ENCODE data around the gene FXYD4.
"Not testable (repeated sequence)": the region's sequence is repeated elsewhere in the genome, so short reads cannot be mapped to it uniquely, and the experiment has no call there.

FXYD4 gene

DNA sequence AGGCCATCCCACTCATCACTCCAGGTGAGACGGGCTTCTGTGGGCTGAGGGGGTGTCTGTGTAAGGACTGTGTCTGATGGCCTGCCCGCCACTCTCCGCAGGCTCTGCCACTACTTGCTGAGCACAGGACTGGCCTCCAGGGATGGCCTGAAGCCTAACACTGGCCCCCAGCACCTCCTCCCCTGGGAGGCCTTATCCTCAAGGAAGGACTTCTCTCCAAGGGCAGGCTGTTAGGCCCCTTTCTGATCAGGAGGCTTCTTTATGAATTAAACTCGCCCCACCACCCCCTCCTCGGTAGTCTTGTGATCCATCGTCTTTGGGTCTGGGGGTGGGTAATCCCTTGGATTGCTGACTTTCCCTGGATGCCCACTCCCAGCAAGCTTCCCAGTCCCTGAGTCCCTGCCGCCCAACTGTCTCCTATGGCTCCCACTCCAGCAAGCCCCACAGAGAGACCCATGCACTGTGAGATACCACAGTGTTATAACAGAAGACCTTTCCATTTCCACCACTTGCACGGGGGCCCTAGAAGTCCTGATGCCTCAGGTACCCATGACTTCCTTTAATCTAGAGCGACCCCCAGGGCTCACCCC lies 4.7 kb downstream of the FXYD4 start:
- no peak for DNase-seq (ENCODE audit: low spot score)

DNA sequence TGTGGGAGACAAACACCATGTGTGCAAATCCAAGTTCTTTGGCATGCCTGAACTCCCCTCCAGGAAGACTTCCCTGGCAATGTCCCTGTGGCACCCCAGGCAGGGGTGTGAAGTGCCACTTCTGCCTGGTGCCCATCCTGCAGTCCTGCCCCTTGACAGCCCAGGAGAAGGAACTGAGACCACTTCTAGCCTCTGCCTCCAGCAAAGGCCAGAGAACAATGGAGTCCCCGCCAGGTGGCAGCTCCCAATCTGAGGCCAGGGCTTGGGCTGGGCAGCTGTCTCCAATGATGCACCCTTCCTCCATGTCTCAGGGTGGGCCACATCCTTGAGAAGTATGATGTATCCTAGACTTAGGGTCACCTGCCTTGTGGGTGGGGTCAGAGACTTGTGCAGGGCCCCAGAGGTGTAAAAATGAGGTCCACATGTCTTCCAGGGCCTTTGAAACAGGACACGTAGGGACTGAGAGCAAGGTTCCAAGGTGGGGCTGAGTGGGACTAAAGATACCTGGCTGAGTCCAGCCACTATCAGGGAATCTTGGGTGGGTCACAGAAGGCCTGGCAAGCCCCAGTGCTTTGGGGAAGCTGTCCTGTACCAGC lies 5.5 kb downstream of the FXYD4 start:
- DNase-seq (ENCODE audit: low spot score) = no peak

DNA sequence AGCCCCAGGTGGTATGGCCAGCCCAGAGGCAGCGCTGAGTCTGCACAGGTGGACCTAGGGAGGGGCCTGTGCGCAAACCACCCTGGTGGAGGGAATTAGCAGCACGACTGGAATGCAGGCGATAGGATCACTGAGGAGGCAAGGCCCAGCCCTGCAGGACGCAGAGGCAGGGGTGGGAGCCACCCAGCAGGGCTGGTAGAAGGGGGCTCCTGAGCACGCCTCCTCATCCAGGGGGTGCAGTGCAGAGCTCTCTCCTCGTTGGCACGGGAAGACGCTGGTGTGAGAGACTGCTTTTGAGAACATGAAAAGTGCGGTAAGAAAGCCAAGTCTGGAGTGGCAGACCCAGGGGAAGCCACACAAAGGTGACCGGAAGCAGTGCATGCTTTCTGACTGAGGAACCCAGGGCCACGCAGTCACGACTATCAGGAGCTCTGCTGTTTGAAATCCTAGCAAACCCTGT lies 6.0 kb downstream of the FXYD4 start:
- peak; percentile 33 for DNase-seq (ENCODE audit: low spot score)

DNA sequence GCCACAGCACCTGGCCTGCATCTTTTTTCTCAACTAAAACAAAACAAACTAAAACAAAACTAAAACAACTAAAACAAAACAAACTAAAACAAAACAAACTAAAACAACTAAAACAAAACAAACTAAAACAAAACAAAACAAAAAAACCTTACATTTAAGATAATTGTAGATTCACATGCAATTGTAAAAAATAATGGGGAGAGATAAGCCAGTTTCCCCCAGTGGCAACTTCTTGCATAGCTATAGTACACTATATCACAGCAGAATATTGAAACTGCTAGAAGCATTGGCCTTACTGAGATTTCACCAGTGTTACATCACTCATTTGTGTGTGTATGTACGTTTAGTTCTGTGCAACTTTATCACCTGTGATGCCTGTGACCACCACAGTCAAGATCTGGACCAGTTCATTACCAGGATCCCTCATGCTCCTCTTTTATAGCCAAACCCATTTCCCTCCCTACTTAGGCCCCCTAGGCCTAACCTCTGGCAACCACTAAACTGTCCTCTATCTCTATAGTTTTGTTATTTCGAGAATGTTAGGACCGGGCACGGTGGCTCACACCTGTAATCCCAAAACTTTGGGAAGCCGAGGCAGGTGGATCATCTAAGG lies 9.3 kb downstream of the FXYD4 start:
- no peak for DNase-seq (ENCODE audit: low spot score)

DNA sequence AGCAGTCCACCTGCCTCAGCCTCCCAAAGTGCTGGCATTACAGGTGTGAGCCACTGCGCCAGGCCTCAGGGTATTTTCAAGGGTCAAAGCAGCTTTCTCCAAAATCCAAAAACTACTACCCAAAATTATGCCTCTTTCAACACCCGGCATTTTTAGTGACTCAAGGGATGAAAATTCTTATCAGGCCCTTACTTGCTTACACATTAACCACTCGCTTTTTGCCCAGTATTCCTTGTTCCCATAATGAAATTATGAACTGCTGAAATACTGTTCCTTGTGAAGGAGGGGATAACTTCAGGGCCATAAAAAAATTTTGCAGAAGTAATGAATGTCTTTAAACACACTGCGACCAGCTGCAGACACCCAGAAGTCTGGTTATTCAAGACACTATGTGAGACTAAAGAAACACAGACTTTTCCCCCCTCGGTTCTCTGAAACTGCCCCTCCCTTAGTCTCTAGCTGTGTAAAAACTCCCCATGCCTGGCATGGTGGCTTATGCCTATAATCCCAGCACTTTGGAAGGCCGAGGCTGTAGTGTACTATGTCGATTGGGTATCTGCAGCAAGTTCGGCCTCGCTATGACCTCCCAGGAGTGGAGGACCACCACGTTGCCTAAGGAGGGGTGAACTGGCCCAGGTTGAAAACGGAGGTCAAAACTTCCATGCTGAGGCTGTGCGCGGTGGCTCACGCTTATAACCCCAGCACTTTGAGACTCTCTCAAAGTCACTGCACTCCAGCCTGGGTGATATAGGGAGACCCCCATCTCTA lies 12.0 kb downstream of the FXYD4 start:
- peak; percentile 49 for DNase-seq (ENCODE audit: low spot score)

DNA sequence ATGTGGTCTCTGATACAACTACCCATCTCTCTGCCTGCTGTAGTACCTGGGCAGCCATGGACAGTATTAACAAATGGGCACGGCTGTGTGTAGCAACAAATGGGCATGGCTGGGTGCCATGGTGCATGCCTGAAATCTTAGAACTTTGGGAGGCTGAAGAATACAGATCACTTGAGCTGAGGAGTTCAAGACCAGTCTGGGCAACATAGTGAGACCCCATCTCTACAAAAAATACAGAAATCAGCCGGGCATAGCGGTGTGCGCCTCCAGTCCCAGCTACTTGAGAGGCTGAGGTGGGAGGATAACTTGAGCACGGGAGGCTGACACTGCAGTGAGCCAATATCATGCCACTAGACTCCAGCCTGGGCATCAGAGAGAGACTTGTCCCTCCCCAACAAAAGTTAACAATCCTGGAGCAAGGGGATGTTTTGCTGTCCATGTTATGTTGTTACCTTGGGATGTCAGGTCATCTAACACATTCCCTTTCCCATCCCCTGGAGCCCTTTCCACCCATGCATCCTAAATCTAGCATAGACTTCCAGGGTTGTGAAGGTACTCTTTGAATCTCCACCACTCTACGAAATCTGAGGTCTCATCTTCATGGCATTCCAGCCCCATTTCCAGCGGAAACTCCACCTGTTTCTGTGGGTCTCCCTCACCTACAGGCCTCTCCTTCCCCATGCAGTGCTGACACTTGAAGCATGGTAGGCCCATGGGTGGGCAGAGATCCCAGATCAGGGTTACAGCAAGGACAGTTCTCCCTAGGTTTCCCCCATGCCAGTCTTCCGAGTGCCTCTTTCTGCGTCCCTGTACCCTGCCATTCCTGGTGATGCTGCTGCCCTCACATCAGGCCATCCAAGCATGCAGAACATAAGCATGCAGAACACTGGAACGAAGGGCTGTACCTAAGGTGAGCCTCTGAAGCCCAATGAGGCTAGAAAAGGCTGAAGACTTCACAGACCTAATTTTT lies 13.1 kb downstream of the FXYD4 start:
- no peak for DNase-seq (ENCODE audit: low spot score)

DNA sequence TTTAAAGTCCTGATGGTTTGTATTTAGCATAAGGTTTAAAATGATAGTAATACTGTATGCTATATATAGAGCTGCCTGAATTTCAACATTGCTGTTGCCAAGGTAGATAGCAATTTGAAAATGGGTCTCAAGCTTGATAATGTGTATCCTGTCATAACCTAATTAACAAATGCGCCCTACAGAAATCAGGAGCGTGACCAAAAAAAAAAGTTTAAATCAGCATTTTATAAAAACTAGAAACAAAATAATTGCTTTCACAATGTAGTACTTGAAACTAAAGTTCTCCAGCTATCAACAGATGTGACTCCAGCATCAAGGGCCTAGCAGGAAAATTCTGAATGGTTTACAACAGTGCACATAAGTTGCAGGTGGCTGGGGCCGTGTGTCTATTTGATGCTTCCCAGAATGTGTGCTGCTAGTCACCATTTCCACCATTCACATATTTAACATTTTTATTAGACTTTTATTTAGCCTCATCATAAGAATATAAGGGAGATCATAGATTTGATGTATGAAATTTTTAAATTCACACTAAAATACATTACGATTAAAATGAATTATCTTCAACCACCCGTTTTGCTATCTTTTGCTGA lies 14.1 kb downstream of the FXYD4 start:
- no peak for DNase-seq (ENCODE audit: low spot score)

DNA sequence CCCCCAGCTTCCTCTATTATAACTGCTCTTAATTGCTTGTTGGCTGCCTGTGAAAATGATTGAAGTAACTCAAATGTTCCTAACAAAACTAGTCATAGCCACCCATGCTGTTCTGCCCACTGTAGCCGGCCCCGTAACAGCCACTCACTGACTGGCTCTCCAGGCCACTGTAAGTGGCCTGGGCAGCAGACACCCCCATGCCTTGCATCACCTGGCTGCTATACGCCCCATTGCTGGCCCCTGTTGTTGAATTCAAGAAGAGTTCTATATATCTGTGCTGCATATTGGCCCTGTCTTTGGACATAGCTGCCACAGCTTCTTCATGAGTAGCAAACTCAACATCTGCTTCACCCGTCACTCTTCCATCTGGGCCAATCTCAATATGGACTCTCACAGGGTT lies 15.1 kb downstream of the FXYD4 start:
- DNase-seq (ENCODE audit: low spot score) = no peak

DNA sequence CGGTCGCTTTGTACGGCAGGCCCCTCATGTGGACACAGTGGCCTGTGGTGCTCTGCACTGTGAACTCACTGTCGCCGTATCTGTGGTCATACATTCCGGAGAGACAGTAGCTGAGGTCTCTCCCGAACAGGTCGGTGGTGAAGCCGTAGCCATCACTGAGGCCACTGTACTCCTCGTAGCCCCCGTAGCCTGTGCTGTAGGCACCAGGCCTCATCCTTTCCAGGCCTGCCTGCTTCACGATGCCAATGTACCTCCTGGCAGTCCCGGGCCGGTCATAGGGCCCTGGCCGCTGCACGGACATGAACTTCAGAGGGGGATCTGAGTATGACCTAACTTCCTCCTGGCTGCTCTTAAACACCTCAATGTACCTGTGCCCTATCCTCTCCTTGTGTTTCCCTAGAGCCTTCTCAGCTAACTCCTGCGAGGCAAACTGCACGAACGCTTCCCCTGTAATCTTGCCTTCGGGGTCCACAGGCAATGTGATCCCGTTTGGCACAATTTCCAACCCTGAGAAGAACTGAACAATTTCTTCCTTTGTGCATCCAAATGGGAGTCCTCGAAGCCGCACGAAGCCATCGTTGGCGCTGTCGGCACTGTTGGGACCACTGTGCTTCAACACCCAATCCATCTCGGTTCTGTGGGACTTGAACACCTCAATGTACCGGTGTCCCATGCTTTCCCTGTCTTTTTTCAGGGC lies 15.7 kb downstream of the FXYD4 start:
- no peak for DNase-seq (ENCODE audit: low spot score)

DNA sequence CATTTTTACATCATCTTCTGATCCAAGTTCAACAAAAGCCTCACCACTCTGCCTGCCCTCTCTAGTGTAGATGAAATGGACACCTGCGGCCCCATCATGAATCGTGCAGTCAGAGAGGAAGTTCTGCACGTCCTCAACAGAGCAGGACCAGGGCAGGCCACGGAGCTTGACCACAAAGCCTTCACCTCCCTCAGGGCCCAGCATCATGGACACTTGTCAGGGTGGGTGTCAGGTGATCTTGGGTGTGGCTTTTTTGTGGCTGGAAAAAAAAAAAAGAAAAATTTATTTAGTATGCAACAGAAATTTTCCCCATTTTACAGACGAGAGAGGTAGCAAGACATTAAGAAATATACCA lies 16.2 kb downstream of the FXYD4 start:
- no peak for DNase-seq (ENCODE audit: low spot score)

DNA sequence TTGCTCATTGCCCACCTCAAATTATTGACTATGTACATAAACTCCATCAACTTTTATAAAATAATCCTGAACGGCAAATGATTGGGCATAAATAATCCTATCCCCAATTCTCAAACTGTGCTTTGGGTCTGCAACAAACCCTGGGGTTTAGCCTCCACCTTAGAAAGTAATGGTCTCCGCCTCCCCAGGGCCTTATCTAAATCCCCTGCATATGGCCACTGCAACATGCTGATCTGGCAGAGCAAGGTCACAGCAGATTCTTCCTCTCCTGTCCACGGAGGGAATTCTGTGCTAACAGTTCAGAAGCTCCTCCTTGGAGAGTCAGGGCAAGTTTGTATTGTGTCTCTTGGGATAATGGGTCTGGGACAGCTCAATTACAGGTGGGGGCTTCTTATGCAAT lies 18.4 kb downstream of the FXYD4 start:
- DNase-seq (ENCODE audit: low spot score) = no peak

DNA sequence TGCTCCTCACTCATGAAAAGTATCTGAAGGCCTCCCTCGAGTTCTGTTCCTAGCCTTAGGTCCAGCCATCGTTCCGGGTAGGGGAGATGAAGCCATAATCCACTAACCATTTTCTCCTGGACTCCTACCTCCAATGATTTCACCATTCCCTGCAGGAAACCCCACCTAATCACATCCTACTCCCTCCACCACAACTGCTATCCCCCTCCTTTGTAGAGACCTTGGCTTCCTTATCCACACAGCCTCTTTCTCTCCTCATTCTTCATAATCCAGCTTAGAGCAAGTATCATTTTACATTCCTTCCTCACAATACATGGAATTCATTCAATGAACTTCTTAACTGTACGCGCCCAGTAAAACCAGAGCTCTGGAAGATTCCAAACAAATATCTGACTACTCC lies 18.9 kb downstream of the FXYD4 start:
- DNase-seq (ENCODE audit: low spot score) = no peak

DNA sequence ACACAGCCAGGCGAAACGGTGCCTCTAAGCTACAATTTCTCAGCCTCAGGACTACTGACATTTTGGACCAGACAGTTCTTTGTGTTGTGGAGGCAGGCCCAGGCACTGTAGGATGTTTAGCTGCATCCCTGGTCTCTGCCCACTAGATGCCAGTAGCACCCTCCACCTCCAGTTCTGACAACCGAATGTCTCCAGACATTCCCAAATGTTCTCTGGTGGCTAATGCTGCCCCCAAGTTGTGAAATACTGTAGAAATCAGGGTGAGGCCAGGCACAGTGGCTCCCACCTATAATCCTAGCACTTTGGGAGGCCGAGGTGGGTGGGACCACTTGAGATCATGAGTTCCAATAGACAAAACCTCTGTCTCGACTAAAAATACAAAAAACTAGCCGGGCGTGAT lies 19.3 kb downstream of the FXYD4 start:
- DNase-seq (ENCODE audit: low spot score) = peak; percentile 48

DNA sequence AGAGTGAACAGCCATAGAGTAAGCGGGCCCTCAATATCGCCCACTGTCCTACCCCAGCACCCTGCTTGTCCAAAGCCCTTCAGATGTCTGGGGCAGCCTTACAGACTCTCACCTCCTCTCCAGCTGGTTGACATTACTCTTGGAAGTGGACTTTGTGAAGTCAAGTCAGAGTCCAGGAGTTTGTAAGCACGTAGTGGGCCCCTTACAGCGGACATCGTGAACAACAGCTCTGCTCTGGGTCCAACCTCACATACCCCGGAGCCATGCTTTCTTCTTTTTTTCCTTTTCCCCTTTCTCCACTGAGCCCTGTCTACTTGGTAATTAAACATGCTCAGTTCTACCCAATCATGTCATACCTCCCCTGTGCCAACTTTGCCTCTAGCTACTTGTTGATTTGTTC lies 20.1 kb downstream of the FXYD4 start:
- no peak for DNase-seq (ENCODE audit: low spot score)

DNA sequence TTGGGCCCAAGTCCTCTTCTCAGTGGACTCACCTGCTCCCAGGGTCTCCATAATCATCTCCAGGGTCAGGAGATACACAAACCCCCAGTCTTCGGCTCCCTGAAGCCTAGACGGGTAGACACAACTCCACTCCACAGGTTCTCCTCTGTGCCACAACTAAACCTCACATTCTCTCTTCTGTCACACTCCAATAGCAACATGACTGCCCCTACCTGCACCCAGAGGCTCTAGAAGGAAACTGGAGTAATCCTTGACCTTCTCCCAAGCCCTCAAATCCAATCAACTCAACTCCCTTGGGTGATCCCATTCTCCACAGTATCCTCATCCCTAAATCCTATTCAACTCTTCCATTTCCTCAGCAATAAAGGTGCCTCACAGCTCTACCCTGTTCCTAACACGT lies 21.3 kb downstream of the FXYD4 start:
- DNase-seq (ENCODE audit: low spot score) = no peak

DNA sequence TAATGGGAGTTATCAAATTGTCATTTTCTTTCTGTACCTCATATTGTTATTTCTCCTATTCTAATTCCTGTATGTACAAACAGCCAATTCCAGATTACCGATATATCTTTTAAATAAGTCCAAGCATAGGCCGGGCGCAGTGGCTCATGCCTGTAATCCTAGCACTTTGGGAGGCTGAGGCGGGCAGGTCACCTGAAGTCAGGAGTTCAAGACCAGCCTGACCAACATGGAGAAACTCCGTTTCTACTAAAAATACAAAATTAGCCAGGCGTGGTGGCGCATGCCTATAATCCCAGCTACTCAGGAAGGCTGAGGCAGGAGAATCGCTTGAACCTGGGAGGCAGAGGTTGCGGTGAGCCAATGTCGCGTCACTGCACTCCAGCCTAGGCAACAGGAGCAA lies 21.8 kb downstream of the FXYD4 start:
- DNase-seq (ENCODE audit: low spot score) = not testable (repeated sequence)

DNA sequence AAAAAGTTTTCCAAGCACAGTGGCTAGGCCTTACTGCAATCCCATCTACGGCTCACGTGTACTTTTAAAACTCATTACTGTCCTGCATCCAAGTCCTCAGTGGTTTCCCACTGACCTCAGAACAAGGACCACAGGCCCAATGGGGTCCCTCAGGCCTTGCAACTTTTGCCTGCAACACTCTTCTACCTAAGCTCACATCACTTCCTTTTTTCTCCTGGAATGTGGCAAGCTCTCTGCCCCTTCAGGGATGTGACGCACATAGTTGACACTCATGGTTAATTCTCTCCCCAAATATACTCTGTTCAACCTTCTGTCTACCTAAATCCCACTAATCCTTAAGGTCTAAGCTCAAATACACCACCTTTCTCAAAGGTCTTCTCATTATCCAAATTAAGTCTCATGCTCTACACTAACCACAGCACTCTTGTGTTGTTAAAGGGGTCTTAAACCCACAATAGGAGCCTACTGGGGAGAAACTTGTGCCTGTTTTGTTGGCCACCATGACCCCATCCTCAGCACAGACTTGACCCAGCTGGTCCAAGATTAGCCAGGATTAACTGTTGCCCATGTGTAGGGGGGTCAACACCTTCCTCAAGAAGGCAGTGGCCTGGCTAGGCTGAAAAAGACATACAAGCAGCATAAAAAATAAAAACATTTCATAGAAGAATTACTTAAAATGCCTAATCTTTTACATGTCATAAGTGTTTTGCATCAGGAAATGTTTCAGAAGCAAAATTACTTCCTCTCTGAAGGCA lies 22.3 kb downstream of the FXYD4 start:
- no peak for DNase-seq (ENCODE audit: low spot score)

DNA sequence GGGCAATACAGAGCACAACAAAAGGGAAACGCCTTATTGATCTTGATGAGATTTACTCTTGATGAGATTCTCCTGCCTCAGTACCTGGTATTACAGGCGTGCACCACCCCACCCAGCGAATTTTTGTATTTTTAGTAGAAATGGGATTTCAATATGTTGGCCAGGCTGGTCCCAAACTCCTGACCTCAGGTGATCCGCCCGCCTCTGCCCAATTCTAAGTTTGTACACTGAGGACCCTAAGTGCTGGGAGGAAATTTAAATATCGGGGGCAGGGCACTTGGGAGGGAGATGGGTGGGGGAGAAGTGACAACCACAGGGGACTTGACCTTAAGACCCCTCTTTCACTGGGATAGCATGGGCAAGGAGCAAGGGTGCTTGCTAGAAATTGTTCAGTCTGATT lies 23.4 kb downstream of the FXYD4 start:
- DNase-seq (ENCODE audit: low spot score) = no peak

DNA sequence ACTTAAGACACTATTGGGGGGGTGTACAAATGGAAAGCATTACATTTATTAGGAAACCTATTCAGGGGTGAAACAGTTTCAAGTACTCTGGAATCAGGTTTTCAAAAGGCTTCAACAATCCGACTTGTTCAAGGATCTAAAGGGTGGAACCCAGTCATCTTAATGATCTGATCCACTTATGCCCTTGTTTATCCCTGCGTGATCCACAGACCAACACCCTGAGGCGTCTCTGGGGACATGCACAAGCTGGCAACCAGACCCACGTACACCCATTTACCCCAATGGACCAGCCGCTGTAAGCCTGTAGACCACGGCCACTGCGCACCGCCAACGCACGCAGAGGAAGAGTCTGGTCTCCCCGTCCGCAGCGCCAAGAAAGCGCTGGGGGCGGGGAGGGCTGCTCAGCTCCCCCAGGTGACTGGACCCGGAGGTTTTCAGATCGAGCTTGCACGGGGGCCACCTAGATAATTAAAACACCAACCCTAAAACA lies 24.2 kb downstream of the FXYD4 start:
- DNase-seq (ENCODE audit: low spot score) = peak; percentile 51

Measured in kidney tubule cell (primary cell).